ENCODE results near the gene NKAIN1. TPM values are rescaled to one million over a fixed set of nuclear protein-coding genes. Genes with fewer than 3 reads are reported as not detected.

The NKAIN1 gene
- total RNA-seq, 1 donor from 2014 or later = 0.81 TPM

GRCh38 chr1:31152181-31152795 lies 87.4 kb downstream of the NKAIN1 start:
- no peak for DNase-seq (ENCODE audit: low read depth)
- no peak for TF ChIP-seq CTCF (conservative IDR thresholded peaks at IDR 0.05; ENCODE audit: low read depth, low read length)
- H3K4me3 ChIP-seq (ENCODE audit: low read depth, low read length) = no peak overlapping the region

DNA sequence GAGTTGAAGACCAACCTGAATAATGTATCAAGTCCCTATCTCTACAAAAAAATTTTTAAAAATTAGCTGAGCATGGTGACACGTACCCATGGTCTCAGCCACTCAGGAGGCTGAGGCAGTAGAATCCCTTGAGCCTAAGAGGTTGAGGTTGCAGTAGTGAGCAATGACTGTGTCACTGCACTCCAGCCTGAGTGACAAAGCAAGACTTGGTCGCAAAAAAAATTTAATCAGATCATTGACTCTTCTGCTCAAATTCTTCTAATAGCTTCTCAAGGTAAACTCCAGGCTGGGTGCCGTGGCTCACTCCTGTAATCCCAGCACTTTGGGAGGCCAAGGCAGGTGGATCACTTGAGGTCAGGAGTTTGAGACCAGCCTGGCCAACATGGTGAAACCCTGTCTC lies 88.3 kb downstream of the NKAIN1 start:
- no peak overlapping the region for H3K4me3 ChIP-seq (ENCODE audit: low read depth, low read length)
- no peak for DNase-seq (ENCODE audit: low read depth)
- TF ChIP-seq CTCF (conservative IDR thresholded peaks at IDR 0.05; ENCODE audit: low read depth, low read length) = no peak

DNA sequence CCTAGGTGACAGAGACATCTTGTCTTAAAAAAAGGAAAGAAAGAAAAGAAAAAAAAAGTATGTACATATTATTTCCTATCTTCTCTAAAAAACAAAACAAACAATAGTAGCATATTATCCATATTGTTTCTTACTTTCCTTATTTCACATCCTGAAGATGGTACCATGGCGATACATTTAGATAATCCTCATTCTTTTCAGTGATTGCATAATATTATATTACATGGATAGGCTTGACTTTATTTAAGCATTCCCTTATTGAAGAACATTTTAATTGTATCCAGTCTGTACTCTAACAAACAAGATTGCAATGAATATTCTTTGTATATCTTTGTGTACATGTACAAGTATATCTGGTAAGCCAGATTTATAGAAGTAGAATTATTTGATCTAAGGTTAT lies 91.3 kb downstream of the NKAIN1 start:
- H3K4me3 ChIP-seq (ENCODE audit: low read depth, low read length) = no peak overlapping the region
- no peak for DNase-seq (ENCODE audit: low read depth)
- TF ChIP-seq CTCF (conservative IDR thresholded peaks at IDR 0.05; ENCODE audit: low read depth, low read length) = no peak

DNA sequence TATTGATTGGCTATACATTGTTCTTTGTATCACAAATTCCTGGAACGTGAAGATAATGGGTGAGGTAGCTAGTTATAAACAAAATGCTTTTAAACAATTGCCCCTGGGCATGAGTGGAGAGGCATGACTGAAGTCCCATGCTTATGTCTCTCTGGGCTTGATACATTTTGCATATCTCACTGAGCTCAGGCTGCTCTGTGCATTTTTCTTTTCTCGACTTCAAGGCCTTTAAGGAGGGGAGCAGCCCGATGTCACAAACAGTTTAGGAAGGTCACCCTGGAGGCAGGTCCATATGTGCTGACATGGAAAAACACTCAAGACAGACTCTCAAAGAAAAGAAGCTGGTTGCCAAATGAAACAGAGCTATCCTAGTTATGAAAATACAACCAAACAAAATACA lies 94.0 kb downstream of the NKAIN1 start:
- DNase-seq (ENCODE audit: low read depth) = no peak

DNA sequence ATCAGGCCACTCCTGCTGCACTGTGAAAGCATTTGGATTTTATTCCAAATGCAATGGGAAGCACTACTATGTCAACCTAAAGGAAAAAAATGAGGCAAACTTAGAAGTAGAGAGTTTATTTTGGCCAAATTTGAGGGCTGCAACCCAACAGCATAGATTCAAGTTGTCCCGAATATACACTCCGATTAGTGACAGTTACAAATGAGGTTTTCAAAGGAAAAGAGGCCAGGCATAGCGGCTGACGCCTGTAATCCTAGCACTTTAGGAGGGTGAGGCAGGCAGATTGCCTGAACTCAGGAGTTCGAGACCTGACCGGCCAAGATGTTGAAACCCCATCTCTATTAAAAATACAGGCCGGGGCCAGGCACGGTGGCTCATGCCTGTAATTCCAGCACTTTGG lies 95.2 kb downstream of the NKAIN1 start:
- H3K4me3 ChIP-seq (ENCODE audit: low read depth, low read length) = no peak overlapping the region
- no peak for TF ChIP-seq CTCF (conservative IDR thresholded peaks at IDR 0.05; ENCODE audit: low read depth, low read length)
- no peak for DNase-seq (ENCODE audit: low read depth)

More for the DNA sequence above, 94.0 kb downstream of the NKAIN1 start:
- TF ChIP-seq CTCF (conservative IDR thresholded peaks at IDR 0.05; ENCODE audit: low read depth, low read length) = no peak
- no peak overlapping the region for H3K4me3 ChIP-seq (ENCODE audit: low read depth, low read length)

DNA sequence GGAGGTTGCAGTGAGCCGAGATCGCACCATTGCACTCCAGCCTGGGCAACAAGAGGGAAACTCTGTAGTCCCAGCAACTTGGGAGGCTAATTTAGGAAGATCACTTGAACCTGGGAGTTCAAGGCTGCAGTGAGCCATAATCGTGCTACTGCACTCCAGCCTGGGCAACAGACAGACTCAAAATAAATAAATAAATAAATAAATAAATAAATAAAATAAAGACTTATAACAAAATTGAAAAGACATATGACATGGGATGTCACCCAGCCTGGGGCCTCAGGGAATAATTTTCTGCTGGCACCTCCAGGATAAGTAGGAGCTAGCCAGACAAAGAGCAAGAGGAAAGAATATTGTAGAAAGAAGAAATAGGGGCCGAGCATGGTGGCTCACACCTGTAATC lies 96.2 kb downstream of the NKAIN1 start:
- DNase-seq (ENCODE audit: low read depth) = no peak
- TF ChIP-seq CTCF (conservative IDR thresholded peaks at IDR 0.05; ENCODE audit: low read depth, low read length) = no peak
- no peak overlapping the region for H3K4me3 ChIP-seq (ENCODE audit: low read depth, low read length)

DNA sequence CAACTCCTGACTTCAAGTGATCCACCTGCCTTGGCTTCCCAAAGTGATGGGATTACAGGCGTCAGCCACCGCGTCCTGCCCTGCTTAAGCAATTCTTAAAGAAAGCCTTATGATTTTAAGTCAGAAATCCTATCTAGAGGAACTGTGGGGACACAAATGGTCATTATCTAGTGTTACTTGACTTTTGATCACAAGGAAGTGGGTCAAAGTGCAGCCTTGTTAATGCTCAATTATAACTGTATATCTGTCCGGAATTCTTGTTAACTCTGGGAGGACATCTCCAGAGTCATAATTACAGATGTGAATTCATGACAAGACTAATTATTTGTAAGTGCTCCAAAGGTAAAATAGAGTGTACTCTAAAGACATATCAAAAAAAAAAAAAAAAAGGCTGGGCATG lies 97.3 kb downstream of the NKAIN1 start:
- no peak for DNase-seq (ENCODE audit: low read depth)
- no peak overlapping the region for H3K4me3 ChIP-seq (ENCODE audit: low read depth, low read length)
- TF ChIP-seq CTCF (conservative IDR thresholded peaks at IDR 0.05; ENCODE audit: low read depth, low read length) = no peak
